SH-SY5Y (cell line): Measurements from ENCODE around the gene FARP2.

Experiments
- GATA2 ChIP-seq: IDR thresholded peaks from 2 replicates; pipeline ENCODE4 v1.6.1; 2011; ENCODE audit warnings: mild to moderate bottlenecking, low read depth, low read length
- GATA3 ChIP-seq: IDR thresholded peaks from 2 replicates; pipeline ENCODE4 v1.6.1; 2011; ENCODE audit warnings: low read depth, mild to moderate bottlenecking, low read length, moderate library complexity

Gene FARP2

DNA sequence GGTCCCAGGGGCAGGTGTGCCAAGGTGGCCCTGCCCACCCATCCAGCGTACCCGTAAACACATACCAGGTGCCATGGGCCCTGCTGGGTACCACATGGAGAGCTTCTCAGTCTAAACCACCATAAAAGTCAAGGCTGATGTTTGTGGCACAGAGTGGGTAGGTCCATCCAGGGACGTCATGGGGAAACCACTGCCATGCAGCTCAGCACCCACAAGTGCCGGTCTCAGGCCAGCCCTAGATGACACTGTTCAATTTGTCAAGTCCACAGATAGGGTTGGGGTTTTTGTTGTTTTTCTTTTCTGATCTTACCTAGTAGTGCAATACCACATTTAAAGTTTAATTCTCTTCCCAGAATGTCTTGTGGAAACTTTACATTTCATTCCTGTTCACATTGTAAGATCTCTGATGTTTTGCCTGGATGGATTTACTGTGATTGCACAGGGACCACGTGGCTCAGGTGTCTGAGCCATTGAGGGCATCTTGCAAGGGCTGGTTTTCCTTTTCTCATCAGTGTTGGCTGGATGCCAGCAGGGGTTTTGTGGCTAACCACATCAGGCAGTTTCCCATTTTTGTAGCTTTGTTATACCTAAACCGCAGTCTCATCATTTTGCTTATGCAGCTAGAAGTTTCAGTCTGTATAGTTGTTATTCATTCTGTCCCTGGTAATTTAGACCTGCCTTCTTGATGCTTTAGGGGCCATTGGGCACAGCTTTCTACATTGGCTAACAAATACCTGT is 87.6 kb downstream of the FARP2 start:
- no peak for TF ChIP-seq GATA2
- no peak for TF ChIP-seq GATA3

DNA sequence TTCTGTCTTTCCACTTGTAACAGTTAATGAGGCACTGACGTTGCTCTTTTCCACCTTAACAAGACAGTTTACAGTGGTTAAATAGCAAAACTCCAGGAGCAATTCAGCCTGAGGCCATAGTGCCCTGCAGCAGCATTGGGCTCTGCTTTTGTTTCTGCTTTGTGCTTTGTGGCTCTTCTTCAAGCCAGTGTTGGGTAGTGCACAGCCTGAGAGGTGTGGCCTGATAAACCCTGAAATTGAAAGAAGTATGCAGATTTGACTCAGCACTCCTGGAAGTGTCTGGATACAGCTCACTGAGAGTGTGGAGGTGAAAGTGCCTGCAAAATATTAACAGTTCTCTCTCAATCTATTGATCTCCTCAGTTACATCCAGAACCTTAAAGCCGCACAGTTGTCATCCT is 89.3 kb downstream of the FARP2 start:
- TF ChIP-seq GATA3 (no peak), GATA2 (no peak)

DNA sequence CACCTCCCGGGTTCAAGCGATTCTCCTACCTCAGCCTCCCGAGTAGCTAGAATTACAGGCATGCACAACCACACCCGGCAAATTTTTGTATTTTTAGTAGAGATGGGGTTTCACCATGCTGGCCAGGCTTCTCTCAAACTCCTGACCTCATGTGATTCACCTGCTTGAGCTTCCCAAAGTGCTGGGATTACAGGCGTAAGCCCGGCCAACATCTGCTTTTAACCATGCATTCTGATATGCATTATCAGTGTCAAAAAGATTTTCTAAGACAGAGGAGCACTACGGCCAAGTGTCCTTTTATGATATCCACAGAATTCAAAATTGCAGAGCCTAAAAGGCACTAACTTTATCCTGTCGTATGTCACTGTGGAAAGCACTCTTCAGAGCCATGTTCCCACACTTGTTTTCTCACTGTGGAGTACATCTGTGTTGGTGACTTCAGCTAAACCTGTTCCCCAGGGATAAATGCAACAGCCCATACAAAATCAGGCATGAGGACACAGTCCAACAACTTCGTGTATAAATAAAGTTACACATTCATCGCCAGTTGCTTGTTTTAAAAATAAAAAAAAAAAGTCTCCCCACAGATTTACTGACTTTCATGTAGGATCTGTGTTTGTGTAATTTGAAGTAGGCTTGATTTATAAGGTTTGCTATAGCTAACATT is 95.9 kb downstream of the FARP2 start:
- TF ChIP-seq GATA3 = no peak
- TF ChIP-seq GATA2 = no peak

DNA sequence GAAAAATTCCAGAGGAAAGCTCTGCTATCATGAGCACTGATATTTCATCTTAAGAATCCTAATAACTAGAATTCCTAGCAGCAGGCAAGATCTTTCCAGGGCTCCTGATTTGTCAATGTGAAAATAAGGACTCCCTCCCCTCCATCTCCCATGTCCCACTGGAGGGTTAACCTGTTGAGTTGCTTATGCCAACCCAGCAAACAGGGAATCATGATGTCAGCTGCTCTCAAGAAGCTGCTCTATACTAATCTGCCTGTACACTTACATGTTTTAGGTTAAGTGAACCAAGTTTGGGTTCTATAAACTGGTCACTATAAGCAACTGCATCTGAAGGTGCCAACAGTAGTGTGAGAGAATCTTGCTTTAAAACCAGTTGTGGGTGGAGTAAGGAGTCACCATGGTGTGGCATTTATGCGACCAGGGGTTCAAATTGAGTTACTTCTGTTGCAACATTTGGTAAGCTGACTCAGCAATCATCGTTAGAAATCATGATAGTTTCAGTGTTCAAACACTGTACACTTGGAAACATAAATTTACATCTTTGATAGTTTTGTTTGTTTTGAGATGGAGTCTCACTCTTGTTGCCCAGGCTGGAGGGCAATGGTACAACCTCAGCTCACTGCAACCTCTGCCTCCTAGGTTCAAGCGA is 98.9 kb downstream of the FARP2 start:
- TF ChIP-seq GATA3 (no peak), GATA2 (no peak)

DNA sequence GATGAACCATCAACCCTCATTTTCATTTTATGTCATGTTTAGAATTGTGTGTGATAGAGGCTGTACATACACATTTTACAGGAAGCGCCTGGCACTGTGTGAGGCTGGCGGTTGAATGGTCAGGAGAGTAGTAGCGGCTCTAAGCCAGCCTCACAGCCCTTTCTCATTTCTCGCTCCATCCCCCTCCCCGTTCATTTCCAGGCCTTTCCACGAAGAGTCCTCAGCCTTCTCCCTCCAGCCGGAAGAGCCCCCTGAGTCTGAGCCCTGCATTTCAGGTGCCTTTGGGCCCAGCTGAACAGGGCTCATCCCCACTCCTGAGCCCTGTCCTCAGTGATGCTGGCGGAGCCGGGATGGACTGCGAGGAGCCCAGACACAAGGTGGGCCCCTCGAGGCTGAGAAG is 100.5 kb downstream of the FARP2 start:
- TF ChIP-seq GATA3 = no peak
- TF ChIP-seq GATA2 = no peak

DNA sequence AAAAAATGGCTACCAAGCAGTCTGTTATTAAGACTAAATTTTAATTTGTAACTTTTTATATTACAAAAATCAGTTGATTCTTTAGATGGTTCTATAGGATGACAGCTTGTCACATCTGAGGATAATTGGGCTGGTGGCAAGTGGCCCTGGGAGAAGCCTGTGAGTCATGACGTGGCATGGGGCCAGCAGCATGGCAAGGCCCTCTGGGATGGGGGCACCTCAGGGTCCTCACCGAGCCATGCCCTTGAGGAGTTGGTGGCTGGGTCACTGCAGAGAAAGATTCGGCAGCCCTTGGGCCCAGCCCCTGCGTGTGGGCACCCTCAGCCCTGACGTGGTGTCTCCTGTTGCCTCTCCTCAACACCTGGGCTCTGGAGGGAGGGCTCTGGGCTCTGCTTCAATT is 102.6 kb downstream of the FARP2 start:
- no peak for TF ChIP-seq GATA2
- no peak for TF ChIP-seq GATA3

DNA sequence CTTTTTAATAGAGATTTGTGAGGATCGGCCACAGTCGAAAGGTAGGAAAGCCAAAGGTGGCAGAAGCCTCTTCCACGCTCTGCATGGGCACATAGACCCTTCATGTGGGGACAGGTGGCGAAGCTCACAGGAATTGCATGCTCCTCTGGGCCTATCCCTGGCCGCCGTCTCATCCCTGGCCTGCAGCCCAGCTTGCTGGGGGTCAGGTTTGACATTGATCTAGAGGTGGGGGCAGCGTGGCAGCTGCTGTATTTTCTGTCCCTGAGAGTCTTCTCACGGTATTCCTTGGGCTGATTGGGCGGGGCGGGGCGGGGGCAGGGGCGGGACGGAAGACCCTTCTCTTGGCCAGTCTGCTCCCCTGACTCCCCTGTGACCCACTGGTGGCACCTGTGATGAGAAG is 103.4 kb downstream of the FARP2 start:
- TF ChIP-seq GATA3 = no peak
- no peak for TF ChIP-seq GATA2

DNA sequence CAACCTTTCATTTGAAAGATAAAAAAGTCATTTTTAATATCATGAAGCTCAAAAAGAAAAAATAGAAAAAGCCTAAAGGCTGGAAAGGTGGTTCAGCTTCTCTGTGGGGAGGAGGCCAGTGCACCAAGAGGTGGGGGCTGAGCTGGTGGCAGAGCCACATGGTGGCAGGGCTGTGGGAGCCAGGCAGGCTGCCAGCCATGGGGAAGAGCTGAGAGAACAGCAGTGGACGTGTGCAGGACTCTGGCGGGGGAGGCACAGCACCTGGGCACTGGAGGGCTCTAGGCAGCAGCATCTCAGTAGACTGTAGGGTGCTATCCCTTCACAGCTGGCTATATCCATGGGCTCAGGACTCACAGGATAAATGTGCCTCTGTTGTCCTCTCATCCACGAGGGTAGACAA is 104.5 kb downstream of the FARP2 start:
- TF ChIP-seq GATA3 (no peak), GATA2 (no peak)

DNA sequence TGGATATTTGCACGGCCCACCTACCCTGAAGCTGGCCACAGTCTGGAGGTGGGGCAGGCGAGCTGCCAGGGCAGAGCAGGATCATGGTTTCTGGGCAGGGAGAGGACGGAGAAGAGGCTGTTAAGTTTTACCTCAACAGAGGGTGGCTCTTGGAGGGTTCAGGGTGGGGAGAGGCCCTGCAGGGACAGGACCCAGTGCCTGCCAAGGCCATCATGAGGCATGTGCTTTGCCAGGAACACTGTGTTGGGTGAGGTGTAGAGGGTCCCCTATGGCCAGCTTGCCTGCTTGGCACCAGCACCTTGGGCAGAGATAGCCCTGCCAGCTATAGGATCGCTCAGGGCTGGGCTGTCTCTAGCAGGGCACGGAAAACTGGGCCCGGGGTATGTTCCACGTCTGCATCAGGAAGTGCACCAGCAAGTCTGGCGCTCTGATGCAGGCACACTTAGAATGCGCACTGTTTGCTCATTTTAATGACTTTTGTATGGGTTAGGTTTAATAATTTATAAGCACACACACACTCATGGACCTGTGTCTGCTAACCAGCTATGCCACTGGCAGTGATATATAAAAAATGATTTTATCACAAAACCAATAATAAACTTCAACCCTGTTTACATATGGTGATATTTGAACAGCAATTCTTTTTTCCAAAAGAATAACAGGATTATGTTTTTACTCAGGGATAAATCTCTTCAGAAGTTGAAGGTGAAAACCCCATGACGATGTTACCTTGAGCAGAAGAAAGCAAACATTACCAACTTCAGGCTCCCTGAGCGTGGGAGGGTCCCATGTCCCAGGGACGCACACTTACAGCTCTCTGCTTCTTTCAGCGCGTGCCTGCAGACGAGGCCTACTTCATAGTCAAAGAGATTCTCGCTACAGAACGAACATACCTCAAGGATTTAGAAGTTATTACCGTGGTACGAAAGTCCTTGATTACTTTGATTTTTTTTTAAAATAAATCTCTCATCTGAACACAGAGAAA is 105.9 kb downstream of the FARP2 start:
- TF ChIP-seq GATA3 (no peak), GATA2 (no peak)

DNA sequence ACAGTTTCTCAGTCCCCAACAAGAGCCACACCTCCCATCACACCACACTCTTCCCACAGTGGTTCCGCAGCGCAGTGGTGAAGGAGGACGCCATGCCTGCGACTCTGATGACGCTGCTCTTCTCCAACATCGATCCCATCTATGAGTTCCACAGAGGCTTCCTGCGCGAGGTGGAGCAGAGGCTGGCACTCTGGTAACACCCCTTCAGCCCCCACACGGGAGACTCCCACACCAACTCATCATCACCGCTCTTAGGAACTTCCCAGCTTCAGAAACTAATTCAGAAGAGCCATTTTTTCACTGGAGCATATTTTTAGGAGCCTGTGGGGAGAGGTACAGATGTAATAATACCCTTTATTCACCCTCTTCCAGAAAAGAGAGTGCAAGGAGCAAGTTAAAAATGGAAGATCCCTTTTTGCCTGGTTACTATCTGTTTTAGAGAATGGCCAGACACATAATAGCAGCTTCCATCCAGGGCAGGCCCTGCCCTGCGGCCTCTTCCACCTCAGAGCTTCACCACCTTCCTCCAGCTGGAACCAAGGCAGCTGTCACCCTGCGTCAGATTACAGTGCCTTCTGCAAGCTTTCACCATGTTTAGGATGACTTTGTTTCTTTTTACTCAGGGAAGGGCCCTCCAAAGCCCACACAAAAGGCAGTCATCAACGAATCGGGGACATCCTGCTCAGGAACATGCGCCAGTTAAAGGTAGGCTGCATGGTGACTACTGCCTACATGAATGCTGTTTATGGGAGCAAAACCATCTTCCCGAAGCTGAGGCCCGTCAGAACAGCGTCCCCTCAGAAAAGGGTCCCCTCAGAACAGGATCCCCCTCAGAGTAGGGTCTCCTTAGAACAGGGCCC is 107.4 kb downstream of the FARP2 start:
- TF ChIP-seq GATA3 = no peak
- TF ChIP-seq GATA2 = no peak

DNA sequence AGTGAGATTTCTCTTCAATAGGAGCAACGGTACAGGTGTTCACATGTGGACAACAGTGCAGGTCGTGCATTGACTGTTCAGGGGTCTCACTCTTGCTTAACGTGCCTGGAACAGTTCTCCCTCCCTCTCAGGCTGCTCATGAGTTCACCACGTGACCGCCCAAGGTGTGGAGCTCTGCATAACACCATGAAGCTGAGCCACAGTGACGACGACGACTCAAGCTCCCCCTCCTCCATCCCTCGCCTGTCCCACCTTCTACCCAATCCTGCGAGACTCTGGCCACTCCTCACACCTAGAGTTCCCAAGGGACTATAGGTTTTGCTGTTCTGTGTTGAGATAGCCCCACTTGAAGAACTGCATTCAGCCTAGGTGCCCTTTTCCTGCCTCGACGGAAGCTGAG is 109.5 kb downstream of the FARP2 start:
- no peak for TF ChIP-seq GATA2
- TF ChIP-seq GATA3 = no peak

DNA sequence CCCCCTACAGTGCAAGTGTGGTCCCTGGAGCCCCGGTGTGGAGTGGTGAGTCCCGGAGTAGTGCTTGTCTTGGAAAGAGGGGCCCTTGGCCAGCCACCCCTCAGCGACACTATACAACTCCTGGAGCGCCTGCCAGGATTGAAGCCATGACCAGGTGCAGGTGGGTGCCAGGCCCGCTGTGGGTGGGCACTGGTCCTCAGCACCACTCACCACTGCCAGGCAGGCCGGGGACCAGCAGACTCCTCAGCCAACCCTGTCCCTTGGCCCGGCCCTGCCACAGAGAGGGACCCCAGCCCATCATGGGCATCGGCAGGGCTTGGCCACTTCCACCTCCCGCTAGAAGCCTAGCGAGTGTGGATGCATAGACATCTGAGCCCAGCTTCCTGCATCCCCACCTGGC is 110.1 kb downstream of the FARP2 start:
- no peak for TF ChIP-seq GATA3
- TF ChIP-seq GATA2 = no peak

DNA sequence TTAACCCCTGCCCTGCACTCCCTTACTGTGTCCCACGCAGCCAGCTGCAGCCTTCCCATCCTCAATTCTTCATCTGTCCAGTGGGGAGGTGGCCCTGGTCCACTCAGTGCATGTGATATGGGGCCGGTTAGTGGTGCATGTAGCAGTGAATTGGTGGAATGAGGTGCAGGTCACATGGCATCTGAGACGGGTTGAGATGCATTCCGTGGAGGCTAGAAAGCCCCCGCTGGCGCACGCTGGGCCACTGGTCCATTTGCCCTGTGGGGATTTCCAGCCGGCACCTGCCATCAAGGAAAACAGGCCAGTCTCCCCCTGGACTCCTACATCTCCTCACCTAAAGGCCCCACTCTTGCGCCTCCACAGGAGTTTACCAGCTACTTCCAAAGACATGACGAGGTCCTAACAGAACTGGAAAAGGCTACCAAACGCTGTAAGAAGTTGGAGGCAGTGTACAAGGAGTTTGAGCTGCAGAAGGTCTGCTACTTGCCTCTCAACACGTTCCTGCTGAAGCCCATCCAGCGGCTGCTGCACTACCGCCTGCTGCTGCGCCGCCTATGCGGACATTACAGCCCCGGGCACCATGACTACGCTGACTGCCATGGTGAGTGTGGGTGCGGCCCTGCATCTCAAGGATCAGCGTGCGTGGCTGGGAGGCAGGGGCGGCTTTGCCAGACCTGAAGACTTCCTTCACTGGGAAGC is 111.8 kb downstream of the FARP2 start:
- TF ChIP-seq GATA3 (no peak), GATA2 (no peak)

DNA sequence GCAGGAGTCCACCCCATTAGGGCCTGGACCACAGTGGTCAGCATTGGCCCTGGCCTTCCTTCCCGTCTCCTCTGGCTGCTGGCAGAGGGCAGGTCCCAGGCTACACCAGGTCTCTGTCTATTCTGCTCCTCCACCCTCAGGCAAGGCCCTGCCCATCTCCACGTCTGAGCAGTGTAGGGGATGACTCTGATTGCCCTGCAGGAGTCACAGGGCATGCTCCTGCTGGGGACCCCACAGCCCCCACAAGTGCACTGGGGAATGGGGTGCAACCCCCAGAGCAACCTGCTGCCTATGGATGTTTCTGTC is 112.3 kb downstream of the FARP2 start:
- TF ChIP-seq GATA3 = no peak
- no peak for TF ChIP-seq GATA2
